DMS79 treated with DMSO at 0.1 percent for 48 hours (cell line): ENCODE results near the gene OR14A2.
"Not testable (repeated sequence)": the region's sequence is repeated elsewhere in the genome, so short reads cannot be mapped to it uniquely, and the experiment has no call there.

Experiments used
- DNase-seq: peaks from one replicate; lab custom pipeline; 2025; lab: John Stamatoyannopoulos, UW

Gene OR14A2

GRCh38 chr1:247748041-247748440, at the start of gene OR14A2:
Gene OR14A2, minus strand, starts transcription at chr1:247748141.
- DNase-seq, result no peak

GRCh38 chr1:247797518-247797917, 49.6 kb upstream of the OR14A2 start:
- DNase-seq, result no peak

- DNase-seq, result no peak
Measured at GRCh38 chr1:247769603-247770002, 21.7 kb upstream of the OR14A2 start.

GRCh38 chr1:247760456-247760855, 12.5 kb upstream of the OR14A2 start, which contains the start of gene OR1C1:
Gene OR1C1, minus strand, starts transcription at chr1:247760556. Its CDS starts 2,150 bp downstream, at chr1:247758406.
- DNase-seq, result no peak

DNA sequence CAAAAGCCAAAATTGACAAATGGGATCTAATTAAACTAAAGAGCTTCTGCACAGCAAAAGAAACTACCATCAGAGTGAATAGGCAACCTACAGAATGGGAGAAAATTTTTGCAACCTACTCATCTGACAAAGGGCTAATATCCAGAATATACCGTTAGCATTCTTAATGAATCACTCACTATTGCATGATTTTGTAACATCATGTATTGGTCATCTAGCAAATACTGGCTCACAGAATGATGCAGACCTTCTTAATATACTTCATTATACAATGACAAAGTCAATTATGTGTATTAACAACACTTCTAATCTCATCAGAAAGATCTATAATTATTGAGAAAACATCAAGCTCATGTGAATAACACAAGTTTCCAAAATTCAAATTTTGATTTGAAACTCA, 6.4 kb upstream of the OR14A2 start:
- DNase-seq, result not testable (repeated sequence)

- DNase-seq, result no peak
Measured at GRCh38 chr1:247749870-247750269, 1.9 kb upstream of the OR14A2 start.

- DNase-seq, result no peak
Measured at GRCh38 chr1:247747616-247748015, 325 bp downstream of the OR14A2 start.

DNA sequence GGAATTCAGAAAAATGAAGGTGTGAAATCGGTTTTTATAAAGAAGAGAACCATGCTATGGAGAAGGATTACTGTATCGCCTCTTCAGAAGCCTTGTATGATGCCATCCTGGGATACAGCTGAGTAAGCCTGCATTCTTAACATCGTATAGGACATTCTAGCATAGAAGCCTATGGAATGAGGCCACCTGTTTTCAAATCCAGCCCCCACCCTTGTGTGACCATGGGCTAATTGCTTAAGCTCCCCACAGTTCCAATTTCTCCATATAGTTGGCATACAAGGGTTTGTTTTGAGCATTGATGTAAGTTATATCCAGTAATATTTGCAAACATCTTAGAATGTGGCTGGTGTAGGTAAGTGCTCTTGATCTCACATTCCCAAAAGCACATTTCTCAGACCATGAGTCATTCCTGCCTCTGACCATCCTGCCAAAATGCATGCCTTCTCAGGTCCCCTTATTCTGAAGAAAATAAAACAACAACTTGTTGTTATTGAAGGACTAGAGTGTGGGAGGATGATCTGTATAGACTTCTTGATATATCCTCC, 1.5 kb downstream of the OR14A2 start:
- DNase-seq, result no peak

DNA sequence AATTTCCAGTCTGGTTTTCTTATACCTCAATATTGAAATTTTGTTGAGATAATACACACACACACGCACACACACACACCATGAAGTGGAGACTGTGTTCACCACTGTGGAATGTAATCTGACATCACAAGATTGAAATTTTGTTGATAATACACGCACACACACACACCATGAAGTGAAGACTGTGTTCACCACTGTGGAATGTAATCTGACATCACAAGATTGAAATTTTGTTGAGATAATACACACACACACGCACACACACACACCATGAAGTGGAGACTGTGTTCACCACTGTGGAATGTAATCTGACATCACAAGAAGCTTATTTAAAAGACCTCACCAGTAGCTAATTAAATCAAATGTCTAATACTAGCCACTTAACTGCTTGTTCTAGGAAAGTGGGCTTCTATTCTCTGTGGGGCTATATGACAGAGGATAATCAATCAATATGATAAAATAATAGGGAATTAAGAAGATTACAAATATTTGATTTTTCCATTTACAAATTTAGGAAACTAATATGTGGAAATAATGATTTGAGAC, 5.7 kb downstream of the OR14A2 start:
- not testable (repeated sequence) for DNase-seq

DNA sequence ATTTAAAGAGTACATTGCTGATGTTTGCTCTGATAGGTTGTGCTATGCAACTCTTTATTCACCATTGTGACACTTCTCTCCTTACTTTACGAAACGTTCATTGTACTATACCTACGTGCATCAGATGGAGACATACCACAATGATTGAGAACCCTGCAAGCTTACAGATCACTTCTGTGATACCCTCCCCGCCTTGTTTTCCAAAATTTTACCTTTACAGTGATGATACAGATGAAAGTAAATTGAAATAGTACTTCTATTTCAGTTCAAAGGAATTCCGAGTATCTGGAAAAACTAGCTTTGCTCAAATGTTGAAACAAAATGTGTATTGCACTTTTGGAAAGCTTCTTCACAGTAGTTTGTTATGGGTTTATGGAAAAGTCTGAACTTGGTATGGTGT, 6.2 kb downstream of the OR14A2 start:
- DNase-seq, result no peak

- no peak for DNase-seq
Measured at GRCh38 chr1:247740721-247741120, 7.2 kb downstream of the OR14A2 start.

DNA sequence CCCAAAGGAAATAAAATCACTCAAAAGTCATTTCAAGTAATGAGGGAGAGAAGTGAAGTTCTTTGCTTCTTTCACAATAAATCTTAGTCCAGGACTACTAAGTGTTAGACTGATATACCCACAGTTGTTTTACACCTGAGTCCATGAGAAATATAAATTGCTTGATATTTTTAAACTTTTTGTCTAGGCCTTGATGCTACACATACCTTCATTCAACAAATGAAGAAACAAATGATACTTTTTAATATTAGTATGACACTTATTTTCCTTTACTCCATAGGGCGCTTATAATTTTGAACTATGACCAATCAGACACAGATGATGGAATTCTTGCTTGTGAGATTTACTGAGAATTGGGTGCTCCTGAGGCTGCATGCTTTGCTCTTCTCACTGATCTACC, 9.6 kb downstream of the OR14A2 start, which contains the start of gene OR14K1:
Gene OR14K1 (plus strand): TSS at position 301 of the 400 bp plus-strand sequence. CDS start 0 bp downstream, at position 301.
- DNase-seq, result no peak

DNA sequence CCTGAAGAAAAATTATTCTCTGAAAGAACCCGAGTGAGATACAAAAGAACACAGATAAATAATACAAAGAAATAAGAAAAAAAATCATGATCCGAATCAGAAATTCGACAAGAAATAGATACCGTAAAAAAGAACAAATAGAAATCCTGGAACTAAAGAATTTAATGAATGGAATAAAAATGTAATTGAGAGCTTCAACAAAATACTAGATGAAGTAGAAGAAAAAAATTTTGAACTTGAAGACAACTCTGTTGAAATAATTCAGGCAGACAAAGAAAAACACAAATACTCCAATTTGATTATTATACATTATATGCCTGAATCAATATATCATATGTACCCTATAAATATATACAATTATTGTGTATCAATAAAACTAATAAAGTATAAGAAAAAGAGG, 26.7 kb downstream of the OR14A2 start:
- no peak for DNase-seq

DNA sequence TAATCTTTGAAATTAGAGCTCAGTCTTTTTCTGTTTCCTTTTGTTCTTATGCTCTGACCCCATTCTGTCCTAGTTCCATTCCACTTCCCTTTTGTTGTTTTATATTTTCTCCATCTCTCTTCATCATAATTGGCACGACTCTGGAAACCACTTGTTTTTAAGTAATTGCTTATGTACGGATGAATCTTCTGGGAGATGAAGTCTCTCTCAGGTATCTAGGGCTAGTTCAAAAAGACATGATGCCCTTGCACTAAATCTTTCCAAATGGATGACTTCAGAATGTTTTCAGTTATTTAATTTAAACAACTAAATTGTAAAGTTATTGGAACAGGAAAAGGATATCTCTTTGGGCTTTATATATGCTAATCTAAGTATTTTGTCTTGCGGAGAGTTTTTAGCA, 31.4 kb downstream of the OR14A2 start, which contains the start of gene OR6F1:
Gene OR6F1 (minus strand): TSS at position 101 of the 400 bp plus-strand sequence. CDS start 3,891 bp downstream, outside the sequence.
- DNase-seq, result no peak

GRCh38 chr1:247713753-247714152, 34.2 kb downstream of the OR14A2 start:
- no peak for DNase-seq

DNA sequence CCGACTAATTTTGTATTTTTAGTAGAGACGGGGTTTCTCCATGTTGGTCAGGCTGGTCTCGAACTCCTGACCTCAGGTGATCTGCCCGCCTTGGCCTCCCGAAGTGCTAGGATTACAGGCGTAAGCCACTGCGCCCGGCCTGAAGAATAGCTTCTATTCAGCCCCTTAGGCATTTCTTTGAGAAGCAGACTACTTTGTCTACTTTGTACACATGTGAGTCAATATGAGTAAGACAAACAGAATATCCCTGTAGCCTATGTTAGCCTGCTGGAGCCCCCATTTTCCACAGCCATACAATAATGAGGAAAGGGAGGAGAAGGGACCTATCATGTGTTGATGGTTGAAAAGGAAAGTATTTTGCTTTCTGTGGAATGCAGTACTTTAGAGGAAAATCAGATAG, 37.3 kb downstream of the OR14A2 start:
- not testable (repeated sequence) for DNase-seq

DNA sequence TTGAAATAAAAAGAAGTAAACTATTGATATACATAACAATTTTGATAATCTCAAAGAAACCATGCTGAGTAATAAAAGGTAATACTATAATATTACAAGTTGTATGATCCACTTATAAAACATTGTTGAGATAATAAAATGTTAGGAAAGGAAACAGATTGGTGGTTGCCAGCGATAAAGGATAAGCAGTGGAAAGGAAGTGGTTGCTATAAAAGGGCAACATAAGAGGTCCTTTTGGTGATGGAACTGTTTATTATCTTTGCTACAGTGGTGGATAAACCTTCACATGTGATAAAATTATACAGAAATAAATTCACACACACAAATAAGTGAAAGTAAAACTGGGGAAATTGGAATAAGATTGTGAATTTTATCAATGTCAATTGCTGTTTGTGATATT, 46.6 kb downstream of the OR14A2 start:
- DNase-seq, result no peak

GRCh38 chr1:247681288-247681897, 66.5 kb downstream of the OR14A2 start:
- DNase-seq, result no peak

GRCh38 chr1:247680171-247680570, 67.8 kb downstream of the OR14A2 start:
- DNase-seq, result no peak

- no peak for DNase-seq
Measured at GRCh38 chr1:247679639-247680038, 68.3 kb downstream of the OR14A2 start, which contains the start of gene OR13G1. Gene OR13G1, minus strand, starts transcription at chr1:247679739. Its CDS starts 6,698 bp downstream, at chr1:247673041.
